ENCODE results near the gene GON4L.

- no peak for TF ChIP-seq CTCF (IDR thresholded peaks at IDR 0.05)
- no peak for TF ChIP-seq EP300 (IDR thresholded peaks at IDR 0.05)
Observed at GRCh38 chr1:155882766-155883165, 25.8 kb upstream of the GON4L start.
